Measurements from ENCODE around the gene WDR75.
"Not testable (repeated sequence)": the region's sequence is repeated elsewhere in the genome, so short reads cannot be mapped to it uniquely, and the experiment has no call there.

Gene WDR75

GRCh38 chr2:189440644-189440946 lies 679 bp upstream of the WDR75 start:
- DNase-seq (ENCODE audit: low read depth in 1 of 2, low spot score in 1 of 2), result no peak

- DNase-seq (ENCODE audit: low read depth in 1 of 2, low spot score in 1 of 2), result no peak
These were observed 418 bp downstream of the WDR75 start for GRCh38 chr2:189441709-189442074.

- DNase-seq (ENCODE audit: low read depth in 1 of 2, low spot score in 1 of 2), result no peak
These were observed 1.2 kb downstream of the WDR75 start for GRCh38 chr2:189442468-189442867.

GRCh38 chr2:189444322-189444721 lies 3.0 kb downstream of the WDR75 start:
- peak in 1 of 2 donors; percentile 20 for DNase-seq (ENCODE audit: low read depth in 1 of 2, low spot score in 1 of 2)

- DNase-seq (ENCODE audit: low read depth in 1 of 2, low spot score in 1 of 2), result no peak
These were observed 5.5 kb downstream of the WDR75 start for GRCh38 chr2:189446780-189447179.

GRCh38 chr2:189454009-189454408 lies 12.7 kb downstream of the WDR75 start:
- no peak for DNase-seq (ENCODE audit: low read depth in 1 of 2, low spot score in 1 of 2)

GRCh38 chr2:189465076-189465475 lies 23.8 kb downstream of the WDR75 start:
- DNase-seq (ENCODE audit: low read depth in 1 of 2, low spot score in 1 of 2), result no peak

GRCh38 chr2:189465478-189465877 lies 24.2 kb downstream of the WDR75 start:
- no peak for DNase-seq (ENCODE audit: low read depth in 1 of 2, low spot score in 1 of 2)

- no peak for DNase-seq (ENCODE audit: low read depth in 1 of 2, low spot score in 1 of 2)
These were observed 24.8 kb downstream of the WDR75 start for GRCh38 chr2:189466046-189466445.

- no peak for DNase-seq (ENCODE audit: low read depth in 1 of 2, low spot score in 1 of 2)
These were observed 25.4 kb downstream of the WDR75 start for GRCh38 chr2:189466656-189467055.

- no peak for DNase-seq (ENCODE audit: low read depth in 1 of 2, low spot score in 1 of 2)
These were observed 25.9 kb downstream of the WDR75 start for GRCh38 chr2:189467160-189467559.

GRCh38 chr2:189467593-189467992 lies 26.3 kb downstream of the WDR75 start:
- DNase-seq (ENCODE audit: low read depth in 1 of 2, low spot score in 1 of 2), result no peak

GRCh38 chr2:189474526-189474925 lies 33.3 kb downstream of the WDR75 start:
- no peak for DNase-seq (ENCODE audit: low read depth in 1 of 2, low spot score in 1 of 2)

- no peak for DNase-seq (ENCODE audit: low read depth in 1 of 2, low spot score in 1 of 2)
These were observed 36.5 kb downstream of the WDR75 start for GRCh38 chr2:189477756-189478155.

GRCh38 chr2:189478289-189478688 lies 37.0 kb downstream of the WDR75 start:
- DNase-seq (ENCODE audit: low read depth in 1 of 2, low spot score in 1 of 2), result not testable (repeated sequence)

GRCh38 chr2:189481071-189481470 lies 39.8 kb downstream of the WDR75 start:
- DNase-seq (ENCODE audit: low read depth in 1 of 2, low spot score in 1 of 2), result no peak

- no peak for DNase-seq (ENCODE audit: low read depth in 1 of 2, low spot score in 1 of 2)
These were observed 42.3 kb downstream of the WDR75 start for GRCh38 chr2:189483571-189483970.

- no peak for DNase-seq (ENCODE audit: low read depth in 1 of 2, low spot score in 1 of 2)
These were observed 42.9 kb downstream of the WDR75 start for GRCh38 chr2:189483980-189484740.

- no peak for DNase-seq (ENCODE audit: low read depth in 1 of 2, low spot score in 1 of 2)
These were observed 43.9 kb downstream of the WDR75 start for GRCh38 chr2:189485146-189485545.

GRCh38 chr2:189486237-189486770 lies 45.0 kb downstream of the WDR75 start:
- DNase-seq (ENCODE audit: low read depth in 1 of 2, low spot score in 1 of 2), result no peak

GRCh38 chr2:189487283-189488007 lies 46.2 kb downstream of the WDR75 start:
- DNase-seq (ENCODE audit: low read depth in 1 of 2, low spot score in 1 of 2), result no peak

- no peak for DNase-seq (ENCODE audit: low read depth in 1 of 2, low spot score in 1 of 2)
These were observed 46.7 kb downstream of the WDR75 start for GRCh38 chr2:189488008-189488310.

GRCh38 chr2:189492451-189492850 lies 51.2 kb downstream of the WDR75 start:
- DNase-seq (ENCODE audit: low read depth in 1 of 2, low spot score in 1 of 2), result no peak
